Neural cell (in vitro differentiated cells): ENCODE data around the gene PDS5A. TPM values are rescaled to one million over a fixed set of nuclear protein-coding genes. Genes with fewer than 3 reads are reported as not detected.

ENCODE experiments used
- H2AFZ ChIP-seq: fragments of 200-600, 300-800 bp; sonication (generic), shearing (Covaris generic); 2 replicates; pipeline ENCODE4 v1.6.0; 2014; ENCODE audit warnings: low read depth, mild to moderate bottlenecking, antibody characterized with exemption, low read length, moderate library complexity
- H3F3A ChIP-seq: fragments of 200-600 bp; shearing (Covaris generic); 2 replicates; pipeline ENCODE4 v1.6.1; 2016; ENCODE audit warnings: mild to moderate bottlenecking, moderate library complexity, mixed read lengths, antibody characterized with exemption, low read length; ENCODE audit not compliant: insufficient read depth, poor library complexity, severe bottlenecking
- H3K27ac ChIP-seq: fragments of 200-600, 300-800 bp; sonication (generic), shearing (Covaris generic); 2 replicates; pipeline ENCODE4 v1.5.1; 2014; ENCODE audit warnings: mild to moderate bottlenecking, low read length, moderate library complexity
- H3K27me3 ChIP-seq: fragments of 300-800, 200-600 bp; sonication (generic), shearing (Covaris generic); 2 replicates; pipeline ENCODE4 v1.6.0; 2014; ENCODE audit warnings: mild to moderate bottlenecking, low read depth, low read length, moderate library complexity; ENCODE audit not compliant: insufficient read depth
- H3K36me3 ChIP-seq: fragments of 300-800, 200-600 bp; sonication (generic), shearing (Covaris generic); 2 replicates; pipeline ENCODE4 v1.5.1; 2014; ENCODE audit warnings: mild to moderate bottlenecking, antibody characterized with exemption, low read length, moderate library complexity; ENCODE audit not compliant: insufficient read depth
- H3K4me2 ChIP-seq: fragments of 300-800, 200-600 bp; sonication (generic), shearing (Covaris generic); 2 replicates; pipeline ENCODE4 v1.6.0; 2014; ENCODE audit warnings: mild to moderate bottlenecking, low read length
- H3K4me3 ChIP-seq: fragments of 300-800, 200-600 bp; sonication (generic), shearing (Covaris generic); 2 replicates; pipeline ENCODE4 v1.5.1; 2014; ENCODE audit warnings: mild to moderate bottlenecking, low read length, moderate library complexity
- H3K79me2 ChIP-seq: fragments of 200-600 bp; shearing (Covaris generic); replicated peaks from 2 replicates; pipeline ENCODE4 v1.6.0; 2014; ENCODE audit warnings: mild to moderate bottlenecking, low read length, moderate library complexity; ENCODE audit not compliant: insufficient read depth
- H3K9ac ChIP-seq: fragments of 300-800, 200-600 bp; sonication (generic), shearing (Covaris generic); 2 replicates; pipeline ENCODE4 v1.6.1; 2016; ENCODE audit warnings: mild to moderate bottlenecking, low read length, mixed read lengths
- H3K9me2 ChIP-seq: fragments of 200-600 bp; shearing (Covaris generic); 2 replicates; pipeline ENCODE4 v1.6.1; 2016; ENCODE audit warnings: mild to moderate bottlenecking, low read length, mixed read lengths; ENCODE audit not compliant: insufficient read depth
- H3K9me3 ChIP-seq: fragments of 200-600, 300-800 bp; sonication (generic), shearing (Covaris generic); 2 replicates; pipeline ENCODE4 v1.6.1; 2016; ENCODE audit warnings: mild to moderate bottlenecking, mixed run types, low read length, moderate library complexity, mixed read lengths
- H4K20me1 ChIP-seq: fragments of 200-600 bp; shearing (Covaris generic); 2 replicates; pipeline ENCODE4 v1.6.1; 2016; ENCODE audit warnings: mild to moderate bottlenecking, mixed run types; ENCODE audit not compliant: insufficient read depth
- EP300 ChIP-seq: fragments of 450-650 bp; conservative IDR thresholded peaks from 2 replicates; pipeline ENCODE4 v1.6.1; 2014; ENCODE audit warnings: antibody characterized with exemption, mild to moderate bottlenecking, moderate library complexity; ENCODE audit not compliant: poor library complexity, severe bottlenecking
- EZH2 ChIP-seq: fragments of 200-600, 300-800 bp; shearing (Covaris generic), sonication (generic); IDR thresholded peaks from 2 replicates; pipeline ENCODE4 v1.6.1; 2014; ENCODE audit warnings: antibody characterized with exemption, low read length, borderline replicate concordance, mild to moderate bottlenecking; ENCODE audit not compliant: insufficient read depth, poor library complexity, severe bottlenecking
- MXI1 ChIP-seq: fragments of 450-650 bp; conservative IDR thresholded peaks from 2 replicates; pipeline ENCODE4 v1.6.1; 2014; ENCODE audit warnings: antibody characterized with exemption, mild to moderate bottlenecking; ENCODE audit not compliant: poor library complexity, severe bottlenecking
- POLR2AphosphoS5 ChIP-seq: IDR thresholded peaks from 2 replicates; pipeline ENCODE4 v1.6.1; 2012
- RAD21 ChIP-seq: fragments of 450-650 bp; conservative IDR thresholded peaks from 2 replicates; pipeline ENCODE4 v1.6.1; 2014; ENCODE audit warnings: antibody characterized with exemption, mild to moderate bottlenecking, moderate library complexity
- SMC3 ChIP-seq: fragments of 450-650 bp; conservative IDR thresholded peaks from 2 replicates; pipeline ENCODE4 v1.6.1; 2014; ENCODE audit warnings: antibody characterized with exemption, mild to moderate bottlenecking, moderate library complexity; ENCODE audit not compliant: poor library complexity
- TAF1 ChIP-seq: IDR thresholded peaks from 2 replicates; pipeline ENCODE4 v1.6.1; 2012; ENCODE audit warnings: low read depth
- polyA plus RNA-seq: library from polyadenylated mRNA; depleted of rRNA; stranded (reverse); fragments of >200 nt; gene quantifications from 2 replicates; pipeline ENCODE4 v1.2.3, GENCODE V29; 2014
- TF ChIP-seq, protein P1 (sequence below): fragments of 450-650 bp; IDR thresholded peaks from 2 replicates; pipeline ENCODE4 v1.5.1; 2014; ENCODE audit warnings: antibody characterized with exemption, mild to moderate bottlenecking, moderate library complexity; ENCODE audit not compliant: poor library complexity, severe bottlenecking
- TF ChIP-seq, protein P2 (sequence below): IDR thresholded peaks from 2 replicates; pipeline ENCODE4 v1.6.1; 2012; ENCODE audit warnings: borderline replicate concordance

PDS5A gene
- polyA plus RNA-seq, 1 donor from 2014 or later: 46.3 TPM

DNA sequence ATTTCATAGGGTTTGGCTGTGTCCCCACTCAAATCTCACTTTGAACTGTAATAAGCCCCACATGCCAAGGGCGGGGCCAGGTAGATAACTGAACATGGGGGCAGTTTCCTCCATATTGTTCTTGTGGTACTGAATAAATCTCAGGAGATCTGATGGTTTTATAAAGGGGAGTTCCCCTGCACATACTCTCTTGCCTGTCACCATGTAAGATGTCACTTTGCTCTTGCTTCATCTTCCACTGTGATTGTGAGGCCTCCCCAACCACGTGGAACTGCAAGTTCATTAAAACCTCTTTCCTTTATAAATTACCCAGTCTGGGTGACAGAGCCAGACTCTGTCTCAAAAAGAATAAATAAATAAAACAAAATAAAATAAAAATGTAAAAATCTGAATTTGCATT lies 95.9 kb downstream of the PDS5A start:
- TF ChIP-seq EZH2 (no peak), EP300 (no peak), MXI1 (no peak)
- no peaks in the 10 kb centered on the region for H3K79me2 ChIP-seq
- no peak overlapping the region for H2AFZ ChIP-seq
- H3K9me2 ChIP-seq: no peaks in the 10 kb centered on the region
- no peak overlapping the region for H3K4me2 ChIP-seq
- no peaks in the 10 kb centered on the region for H3K9me3 ChIP-seq
- H3F3A ChIP-seq: no peaks in the 10 kb centered on the region
- no peak overlapping the region for H3K27ac ChIP-seq
- H3K9ac ChIP-seq: no peak overlapping the region
- H4K20me1 ChIP-seq: no peaks in the 10 kb centered on the region
- H3K36me3 ChIP-seq: no peaks in the 10 kb centered on the region
- H3K27me3 ChIP-seq: no peaks in the 10 kb centered on the region
- H3K4me3 ChIP-seq: no peak overlapping the region

DNA sequence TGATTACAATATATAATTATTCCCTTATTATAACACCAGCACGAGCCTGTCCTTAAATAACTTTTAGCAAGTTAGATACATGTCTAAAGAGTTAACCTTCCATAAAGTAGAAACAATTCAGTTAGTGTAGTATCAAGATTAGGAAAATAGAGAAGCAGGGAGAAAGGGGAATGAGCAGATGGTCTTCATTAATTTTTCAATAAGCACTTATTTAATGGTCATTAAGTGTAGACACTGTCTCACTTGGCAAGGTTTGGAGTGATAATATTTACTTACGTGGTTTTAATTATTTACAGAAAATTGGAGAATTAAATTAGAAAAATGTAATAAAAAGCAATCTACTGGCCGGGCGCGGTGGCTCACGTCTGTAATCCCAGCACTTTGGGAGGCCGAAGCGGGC lies 99.7 kb downstream of the PDS5A start:
- Histone ChIP-seq H3K9me2 (no peaks in the 10 kb centered on the region), H3K9me3 (no peaks in the 10 kb centered on the region), H3K4me3 (no peak overlapping the region), H3K79me2 (no peaks in the 10 kb centered on the region), H3K27me3 (no peaks in the 10 kb centered on the region), H3K4me2 (no peak overlapping the region), H3F3A (no peaks in the 10 kb centered on the region), H3K36me3 (peaks cover 3% of the 10 kb centered on the region), H3K9ac (no peak overlapping the region), H3K27ac (no peak overlapping the region), H4K20me1 (no peaks in the 10 kb centered on the region), H2AFZ (no peak overlapping the region)
- TF ChIP-seq EP300: no peak
- no peak for TF ChIP-seq MXI1
- TF ChIP-seq TAF1: no peak
- TF ChIP-seq, protein P1, sequence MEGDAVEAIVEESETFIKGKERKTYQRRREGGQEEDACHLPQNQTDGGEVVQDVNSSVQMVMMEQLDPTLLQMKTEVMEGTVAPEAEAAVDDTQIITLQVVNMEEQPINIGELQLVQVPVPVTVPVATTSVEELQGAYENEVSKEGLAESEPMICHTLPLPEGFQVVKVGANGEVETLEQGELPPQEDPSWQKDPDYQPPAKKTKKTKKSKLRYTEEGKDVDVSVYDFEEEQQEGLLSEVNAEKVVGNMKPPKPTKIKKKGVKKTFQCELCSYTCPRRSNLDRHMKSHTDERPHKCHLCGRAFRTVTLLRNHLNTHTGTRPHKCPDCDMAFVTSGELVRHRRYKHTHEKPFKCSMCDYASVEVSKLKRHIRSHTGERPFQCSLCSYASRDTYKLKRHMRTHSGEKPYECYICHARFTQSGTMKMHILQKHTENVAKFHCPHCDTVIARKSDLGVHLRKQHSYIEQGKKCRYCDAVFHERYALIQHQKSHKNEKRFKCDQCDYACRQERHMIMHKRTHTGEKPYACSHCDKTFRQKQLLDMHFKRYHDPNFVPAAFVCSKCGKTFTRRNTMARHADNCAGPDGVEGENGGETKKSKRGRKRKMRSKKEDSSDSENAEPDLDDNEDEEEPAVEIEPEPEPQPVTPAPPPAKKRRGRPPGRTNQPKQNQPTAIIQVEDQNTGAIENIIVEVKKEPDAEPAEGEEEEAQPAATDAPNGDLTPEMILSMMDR: no peak
- no peak for TF ChIP-seq SMC3
- TF ChIP-seq POLR2AphosphoS5: no peak
- TF ChIP-seq RAD21: no peak
- TF ChIP-seq, protein P2, sequence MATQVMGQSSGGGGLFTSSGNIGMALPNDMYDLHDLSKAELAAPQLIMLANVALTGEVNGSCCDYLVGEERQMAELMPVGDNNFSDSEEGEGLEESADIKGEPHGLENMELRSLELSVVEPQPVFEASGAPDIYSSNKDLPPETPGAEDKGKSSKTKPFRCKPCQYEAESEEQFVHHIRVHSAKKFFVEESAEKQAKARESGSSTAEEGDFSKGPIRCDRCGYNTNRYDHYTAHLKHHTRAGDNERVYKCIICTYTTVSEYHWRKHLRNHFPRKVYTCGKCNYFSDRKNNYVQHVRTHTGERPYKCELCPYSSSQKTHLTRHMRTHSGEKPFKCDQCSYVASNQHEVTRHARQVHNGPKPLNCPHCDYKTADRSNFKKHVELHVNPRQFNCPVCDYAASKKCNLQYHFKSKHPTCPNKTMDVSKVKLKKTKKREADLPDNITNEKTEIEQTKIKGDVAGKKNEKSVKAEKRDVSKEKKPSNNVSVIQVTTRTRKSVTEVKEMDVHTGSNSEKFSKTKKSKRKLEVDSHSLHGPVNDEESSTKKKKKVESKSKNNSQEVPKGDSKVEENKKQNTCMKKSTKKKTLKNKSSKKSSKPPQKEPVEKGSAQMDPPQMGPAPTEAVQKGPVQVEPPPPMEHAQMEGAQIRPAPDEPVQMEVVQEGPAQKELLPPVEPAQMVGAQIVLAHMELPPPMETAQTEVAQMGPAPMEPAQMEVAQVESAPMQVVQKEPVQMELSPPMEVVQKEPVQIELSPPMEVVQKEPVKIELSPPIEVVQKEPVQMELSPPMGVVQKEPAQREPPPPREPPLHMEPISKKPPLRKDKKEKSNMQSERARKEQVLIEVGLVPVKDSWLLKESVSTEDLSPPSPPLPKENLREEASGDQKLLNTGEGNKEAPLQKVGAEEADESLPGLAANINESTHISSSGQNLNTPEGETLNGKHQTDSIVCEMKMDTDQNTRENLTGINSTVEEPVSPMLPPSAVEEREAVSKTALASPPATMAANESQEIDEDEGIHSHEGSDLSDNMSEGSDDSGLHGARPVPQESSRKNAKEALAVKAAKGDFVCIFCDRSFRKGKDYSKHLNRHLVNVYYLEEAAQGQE: no peak
- TF ChIP-seq EZH2: no peak

DNA sequence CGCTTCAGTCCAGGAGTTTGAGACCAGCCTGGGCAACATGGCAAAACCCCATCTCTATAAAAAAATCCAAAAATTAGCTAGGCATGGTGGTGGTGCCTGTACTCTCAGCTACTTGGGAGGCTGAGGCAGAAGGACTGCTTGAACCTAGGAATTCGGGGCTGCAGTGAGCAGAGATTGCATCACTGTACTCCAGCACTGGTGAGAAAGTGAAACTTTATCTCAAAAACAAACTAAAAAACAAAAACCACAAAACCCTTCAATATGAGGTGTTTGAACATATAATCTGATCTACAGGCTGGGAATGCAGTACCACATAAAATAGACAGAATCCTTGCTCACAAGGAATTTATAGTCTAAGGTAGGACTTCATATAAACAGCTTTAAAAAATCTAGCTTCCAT lies 103.9 kb downstream of the PDS5A start:
- no peak overlapping the region for H3K27ac ChIP-seq
- no peaks in the 10 kb centered on the region for H3K27me3 ChIP-seq
- H3K36me3 ChIP-seq: peaks cover 3% of the 10 kb centered on the region
- H3K4me3 ChIP-seq: no peak overlapping the region
- H2AFZ ChIP-seq: no peak overlapping the region
- no peak overlapping the region for H3K4me2 ChIP-seq
- H4K20me1 ChIP-seq: no peaks in the 10 kb centered on the region
- no peaks in the 10 kb centered on the region for H3K9me3 ChIP-seq
- no peak overlapping the region for H3K9ac ChIP-seq
- H3F3A ChIP-seq: no peaks in the 10 kb centered on the region
- H3K79me2 ChIP-seq: no peaks in the 10 kb centered on the region
- TF ChIP-seq SMC3: no peak
- TF ChIP-seq EZH2: no peak
- TF ChIP-seq, protein P1: no peak
- no peak for TF ChIP-seq EP300
- TF ChIP-seq POLR2AphosphoS5: no peak
- TF ChIP-seq MXI1: no peak
- TF ChIP-seq, protein P2: no peak
- TF ChIP-seq TAF1: no peak
- no peak for TF ChIP-seq RAD21
- no peaks in the 10 kb centered on the region for H3K9me2 ChIP-seq
